NCI-H1694 treated with DMSO at 0.1 percent for 48 hours (cell line): ENCODE measurements around the gene APBB2.

Experiments
- DNase-seq: peaks from one replicate; lab custom pipeline; 2025; lab: John Stamatoyannopoulos, UW

APBB2 gene

GRCh38 chr4:41098093-41099048 is 116.0 kb downstream of the APBB2 start:
- no peak for DNase-seq

DNA sequence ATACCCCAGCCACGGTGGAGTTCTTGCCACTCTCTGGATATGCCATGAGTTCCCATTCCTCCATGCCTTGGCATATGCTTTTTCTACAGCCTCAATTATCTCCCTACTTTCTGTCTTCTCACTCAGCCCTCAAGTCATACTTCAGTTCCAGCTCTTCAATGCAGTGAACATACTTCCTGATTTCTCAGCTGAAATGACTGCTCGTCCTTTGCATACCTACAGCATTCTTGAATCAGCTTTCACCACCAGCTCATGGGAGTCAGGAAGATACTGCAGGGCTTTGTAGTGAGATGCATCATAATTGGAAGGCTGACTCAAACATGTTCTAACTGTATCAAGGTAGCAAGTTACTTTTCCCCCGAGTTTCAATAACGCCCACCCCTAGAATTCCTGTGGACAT is 118.4 kb downstream of the APBB2 start:
- no peak for DNase-seq

- DNase-seq: no peak
Measured at GRCh38 chr4:41095192-41095872, 119.0 kb downstream of the APBB2 start.

- no peak for DNase-seq
Measured at GRCh38 chr4:41092128-41092527, 122.2 kb downstream of the APBB2 start.

- no peak for DNase-seq
Measured at GRCh38 chr4:41081847-41082246, 132.5 kb downstream of the APBB2 start.

GRCh38 chr4:41080976-41081375 is 133.4 kb downstream of the APBB2 start:
- no peak for DNase-seq

GRCh38 chr4:41079881-41080560 is 134.3 kb downstream of the APBB2 start:
- no peak for DNase-seq

DNA sequence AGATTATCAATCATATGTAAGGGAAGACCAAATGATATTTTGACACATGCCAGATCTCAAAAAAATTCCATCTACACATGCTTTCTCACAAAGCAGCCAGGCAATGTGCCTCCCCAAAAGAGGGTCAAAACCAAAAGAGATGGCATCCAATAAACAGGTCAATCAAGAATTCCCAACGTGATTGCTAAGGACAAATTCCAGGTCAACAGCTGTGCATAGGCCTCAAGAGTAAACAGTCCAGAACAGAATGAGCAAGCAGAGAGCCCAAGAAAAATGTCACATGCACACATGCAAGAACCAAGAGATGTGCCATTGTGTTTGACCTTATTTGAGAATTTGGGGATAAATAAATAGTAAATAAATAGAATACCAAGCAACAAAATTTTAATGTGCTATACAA is 136.7 kb downstream of the APBB2 start:
- no peak for DNase-seq

- no peak for DNase-seq
Measured at GRCh38 chr4:41076481-41076880, 137.9 kb downstream of the APBB2 start.

DNA sequence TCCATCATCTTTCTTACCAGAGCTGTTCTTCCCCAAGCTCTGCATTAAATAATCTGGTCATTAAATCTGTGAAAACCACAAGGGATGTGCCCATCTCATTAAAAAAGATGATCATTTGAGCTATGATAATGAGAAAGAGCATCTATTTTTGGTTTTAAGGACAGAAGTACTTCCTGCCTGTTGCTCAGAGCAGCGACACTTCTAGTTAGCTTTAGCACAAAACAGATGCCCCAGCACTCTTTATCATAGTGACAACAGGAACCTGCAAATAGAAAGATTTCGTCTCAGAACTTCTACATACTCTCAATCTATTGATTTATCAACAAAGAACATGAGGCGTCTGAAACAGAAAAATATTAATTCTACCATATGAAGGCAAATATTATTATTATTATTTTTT is 140.1 kb downstream of the APBB2 start:
- DNase-seq: no peak

- no peak for DNase-seq
Measured at GRCh38 chr4:41072021-41072777, 142.1 kb downstream of the APBB2 start.

DNA sequence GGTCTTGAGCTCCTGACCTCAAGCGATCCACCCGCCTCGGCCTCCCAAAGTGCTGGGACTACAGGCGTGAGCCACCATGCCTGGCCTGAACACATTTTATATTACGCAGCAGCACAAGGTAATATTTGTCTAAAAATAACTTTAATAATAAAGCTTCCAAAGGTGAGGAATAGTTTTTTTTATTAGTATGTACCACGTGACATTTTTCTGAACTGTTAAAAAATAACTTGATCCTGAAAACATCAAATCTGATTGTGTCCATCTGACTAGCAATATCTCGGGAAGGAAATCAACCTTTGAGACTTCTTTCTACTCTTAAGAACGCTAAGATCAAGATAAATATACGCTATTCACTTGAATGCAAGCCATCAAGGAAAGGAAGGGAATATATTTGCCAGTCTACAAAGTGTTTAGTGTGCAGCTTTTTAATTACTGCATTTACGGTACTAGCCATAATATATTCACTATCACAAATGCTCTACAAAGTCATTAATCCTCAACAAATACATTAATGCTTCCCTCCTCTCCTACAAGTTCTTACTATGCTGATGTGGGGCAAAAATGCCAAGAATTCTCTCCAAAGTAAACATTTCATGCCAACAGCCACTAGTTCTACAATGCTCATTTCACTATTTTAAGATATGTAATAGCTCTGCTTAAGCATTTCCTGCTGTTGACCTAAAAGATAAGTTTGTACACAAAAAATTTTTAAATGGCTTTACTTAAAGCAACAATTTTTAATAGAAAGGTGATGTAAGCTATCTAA is 143.6 kb downstream of the APBB2 start:
- DNase-seq: no peak

DNA sequence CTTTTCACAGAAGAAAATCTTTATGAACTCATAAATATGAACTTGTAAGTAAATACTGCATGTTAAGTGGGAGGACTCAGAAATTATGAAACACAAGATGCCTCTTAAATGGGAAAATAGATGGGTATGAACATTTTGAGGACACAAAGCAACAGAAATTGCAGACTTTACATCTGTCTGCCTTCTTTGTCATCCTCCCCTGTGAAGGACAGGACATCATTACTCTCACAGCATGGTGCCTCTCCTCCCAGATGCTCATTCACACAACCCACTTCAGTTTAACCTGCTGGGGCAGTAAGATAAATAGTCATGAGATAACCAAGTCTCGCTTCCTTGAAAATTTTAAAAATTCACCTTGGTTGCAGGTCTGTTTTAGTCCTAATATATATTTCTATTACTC is 144.5 kb downstream of the APBB2 start:
- DNase-seq: no peak

DNA sequence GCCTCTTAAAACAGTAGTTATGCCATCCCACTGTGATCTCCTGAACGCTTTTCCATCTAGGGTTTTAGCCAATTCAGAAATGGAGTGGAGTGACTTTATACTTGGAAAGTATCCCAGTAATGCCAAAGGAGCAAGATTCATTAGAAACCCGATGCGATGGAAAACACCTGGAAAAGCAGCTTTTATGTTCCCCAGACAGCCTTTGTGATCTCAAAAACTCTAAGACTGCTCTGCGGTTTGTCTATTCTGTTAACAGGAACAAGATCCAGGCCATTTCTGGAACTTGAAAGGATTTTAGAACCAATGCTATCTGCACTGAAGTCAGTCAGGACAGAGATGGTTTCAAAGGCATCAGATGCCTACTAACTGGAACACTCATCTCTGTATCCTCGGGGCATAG is 145.1 kb downstream of the APBB2 start:
- no peak for DNase-seq

- no peak for DNase-seq
Measured at GRCh38 chr4:41067369-41067768, 147.0 kb downstream of the APBB2 start.

- no peak for DNase-seq
Measured at GRCh38 chr4:41066049-41066448, 148.3 kb downstream of the APBB2 start.

GRCh38 chr4:41065434-41066006 is 148.8 kb downstream of the APBB2 start:
- DNase-seq: no peak

- no peak for DNase-seq
Measured at GRCh38 chr4:41064953-41065352, 149.4 kb downstream of the APBB2 start.

- no peak for DNase-seq
Measured at GRCh38 chr4:41061482-41062185, 152.7 kb downstream of the APBB2 start.
